GM12878 (cell line): ENCODE measurements around the gene NAALADL1. TPM values are rescaled to one million over a fixed set of nuclear protein-coding genes. Genes with fewer than 3 reads are reported as not detected.
A peak's percentile ranks its signal among the peaks of the same experiment; 100 is the strongest.

ENCODE experiments used
- ATAC-seq: fragments of 200-7000 bp; cut with Tn5 transposase; 3 replicates; pipeline ENCODE4 v1.9.1; 2020; ENCODE audit warnings: mild to moderate bottlenecking, moderate library complexity
- BruUV-seq: library from RNA; stranded (reverse); fragments of 400-500 nt; replicated peaks from 2 replicates; lab custom pipeline; 2021; lab: Mats Ljungman, UMichigan
- CTCF ChIA-PET: fragments of 300-600 bp; sonication (Branson Sonifier 250); formaldehyde crosslinking; extraction: SDS; loops from one replicate; lab custom pipeline; 2021; ENCODE audit warnings: inconsistent platforms; lab: Yijun Ruan, JAX
- POLR2A ChIA-PET: fragments of 350-600 bp; formaldehyde crosslinking; extraction: SDS; loops from one replicate; lab custom pipeline; 2021; ENCODE audit warnings: inconsistent platforms; lab: Charles Lee
- RAD21 ChIA-PET: fragments of 300-600 bp; sonication (Branson Sonifier 250); formaldehyde crosslinking; loops from one replicate; lab custom pipeline; 2023; ENCODE audit warnings: antibody characterized with exemption; ENCODE audit not compliant: unreplicated experiment; lab: Charles Lee
- SMC1A ChIA-PET: fragments of 300-600 bp; sonication (Branson Sonifier 250); formaldehyde crosslinking; loops from one replicate; lab custom pipeline; 2023; ENCODE audit not compliant: unreplicated experiment, uncharacterized antibody; lab: Charles Lee
- DNase-seq: peaks from one replicate; pipeline ENCODE4 v3.0.0-alpha.2; 2011; ENCODE audit warnings: low read depth, low spot score
- FAIRE-seq: peaks from 3 replicates; lab custom pipeline; 2011; peaks lifted over from hg19 to GRCh38; lab: Jason Lieb, UNC
- H2AFZ ChIP-seq: 2 replicates; pipeline ENCODE4 v1.6.0; 2011; ENCODE audit warnings: low read depth, low read length, control low read depth; ENCODE audit not compliant: control insufficient read depth
- H3K27ac ChIP-seq: 2 replicates; pipeline ENCODE4 v1.5.1; 2011; ENCODE audit warnings: control low read depth; ENCODE audit not compliant: control insufficient read depth, insufficient read depth
- H3K27me3 ChIP-seq, 2 experiments: replicated peaks in 1 of 2; 2 replicates each; pipeline versions ENCODE4 v1.6.0 to v1.6.1; 2011; ENCODE audit warnings: low read length in 1 of 2; ENCODE audit not compliant: control insufficient read depth in 2 of 2, insufficient read depth in 2 of 2
- H3K36me3 ChIP-seq, 2 experiments: 2 replicates each; pipeline ENCODE4 v1.5.1; 2011; ENCODE audit warnings: low read length in 1 of 2; ENCODE audit not compliant: control insufficient read depth in 2 of 2, insufficient read depth in 2 of 2
- H3K4me1 ChIP-seq: 2 replicates; pipeline ENCODE4 v1.6.1; 2011; ENCODE audit warnings: mild to moderate bottlenecking, low read length, moderate library complexity, mixed read lengths; ENCODE audit not compliant: control insufficient read depth, insufficient read depth
- H3K4me2 ChIP-seq: 2 replicates; pipeline ENCODE4 v1.6.0; 2011; ENCODE audit warnings: control low read depth; ENCODE audit not compliant: control insufficient read depth, insufficient read depth
- H3K4me3 ChIP-seq: fragments of 200-600 bp; sonication (generic); 2 replicates; pipeline ENCODE4 v1.5.1; 2016
- H3K79me2 ChIP-seq: 2 replicates; pipeline ENCODE4 v1.6.0; 2011; ENCODE audit warnings: low read length; ENCODE audit not compliant: control insufficient read depth, insufficient read depth
- H3K9ac ChIP-seq: 2 replicates; pipeline ENCODE4 v1.8.0; 2011; ENCODE audit warnings: low read length, control low read depth, mixed read lengths; ENCODE audit not compliant: control insufficient read depth, insufficient read depth
- H3K9me3 ChIP-seq: replicated peaks from 3 replicates; pipeline ENCODE4 v1.5.1; 2011; ENCODE audit warnings: mild to moderate bottlenecking, low read length; ENCODE audit not compliant: control insufficient read depth, insufficient read depth
- H4K20me1 ChIP-seq: 2 replicates; pipeline ENCODE4 v1.6.0; 2011; ENCODE audit not compliant: control insufficient read depth, insufficient read depth
- WGBS: methylation state at CpG from one replicate; pipeline ENCODE4 v1.1.6; 2016; ENCODE audit warnings: low lambda C conversion rate; ENCODE audit not compliant: insufficient replicate concordance, insufficient coverage; ENCODE audit errors: missing lambda C conversion rate; 5-methylcytosine and 5-hydroxymethylcytosine counted together
- in situ Hi-C: fragments of 300-500 bp; cut with MboI; formaldehyde crosslinking; loops from 9 replicates; pipeline ENCODE4 v1.14.3; 2018; ENCODE audit warnings: mixed read lengths
- intact Hi-C: fragments of 100-400 bp; cut with micrococcal nuclease; formaldehyde crosslinking; loops from one replicate; pipeline ENCODE4 v1.14.2; 2022; ENCODE audit not compliant: unreplicated experiment
- polyA plus RNA-seq, 11 experiments: library from polyadenylated mRNA; depleted of rRNA in 4 of 11; unstranded in 6 of 11; stranded (reverse) in 5 of 11; fragments of >200 nt; fragmentation: Nextera tagmentation in 4 of 11; fragmentation: Illumina TruSeq in 1 of 11; extraction: Ambion mirVana in 4 of 11; extraction: Trizol in 1 of 11; gene quantifications; 1 replicate in 1 of 11; 2 replicates in 10 of 11; pipeline versions ENCODE4 v1.2.1 to v1.2.3, GENCODE V29; 2011 to 2016; ENCODE audit warnings: inconsistent platforms in 2 of 11, missing spikeins in 2 of 11, low read depth in 1 of 11
- total RNA-seq, 4 experiments: library from RNA; depleted of rRNA in 3 of 4; stranded (reverse); fragments of >200 nt in 3 of 4; fragmentation: Illumina TruSeq in 1 of 4; extraction: Trizol in 1 of 4; gene quantifications; 2 replicates each; pipeline versions ENCODE4 v1.2.1 to v1.2.3, GENCODE V29; 2013 to 2021
- TF ChIP-seq, protein P1 (sequence below): fragments of 450-650 bp; IDR thresholded peaks from 2 replicates; pipeline ENCODE4 v1.6.1; 2017; ENCODE audit warnings: low read depth, mild to moderate bottlenecking, moderate library complexity
- TF ChIP-seq, protein P2 (sequence below), 3 experiments: IDR thresholded peaks in 2 of 3; conservative IDR thresholded peaks in 1 of 3; 2 replicates each; pipeline ENCODE4 v1.5.1; 2011; ENCODE audit warnings: low read depth in 3 of 3, low read length in 3 of 3, mild to moderate bottlenecking in 3 of 3, control low read depth in 2 of 3, moderate library complexity in 2 of 3, inconsistent platforms in 1 of 3, mixed read lengths in 1 of 3; ENCODE audit not compliant: control insufficient read depth in 2 of 3, insufficient read depth in 1 of 3; ENCODE audit errors: extremely low read depth in 1 of 3
- TF ChIP-seq, protein P3 (sequence below): IDR thresholded peaks from 2 replicates; pipeline ENCODE4 v1.6.1; 2012; ENCODE audit warnings: low read depth, low read length, improper control_type of control experiment

The NAALADL1 gene
- total and polyA plus RNA-seq, 10 of the 15 experiments (the other 5 are each of a cell fraction or from before 2014, with no cell fraction given): 0.77 to 5.5 (median 1.5) TPM

DNA sequence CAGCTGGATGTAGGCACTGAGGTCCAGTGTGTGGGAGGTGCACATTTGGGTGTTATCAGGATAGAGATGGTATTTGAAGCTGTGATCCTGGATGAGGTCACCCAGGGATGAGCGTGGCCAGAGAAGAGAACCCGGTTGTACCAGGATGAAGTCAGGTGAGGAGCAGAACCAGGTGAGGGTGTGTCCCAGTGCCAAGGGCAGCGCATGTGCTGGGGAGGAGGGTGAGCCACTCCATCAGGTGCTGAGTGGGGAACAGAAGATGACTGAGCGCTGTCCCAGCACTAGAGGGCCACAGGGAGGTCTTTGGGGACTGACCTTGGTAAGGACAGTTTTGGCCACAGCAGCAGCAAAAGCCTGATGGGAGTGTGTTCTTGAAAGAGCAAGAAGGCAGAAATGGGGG lies 41.6 kb downstream of the NAALADL1 start:
- in situ Hi-C loops (no loop called here), intact Hi-C loops (loop anchor here (10.0 kb wide), 1 partner anchor 238 kb away; no protein-coding TSS in a partner anchor)
- Histone ChIP-seq H3K27ac (no peak overlapping the region), H3K4me2 (no peak overlapping the region), H3K4me1 (peaks cover 17% of the 10 kb centered on the region), H3K9ac (no peak overlapping the region), H2AFZ (no peak overlapping the region), H4K20me1 (no peaks in the 10 kb centered on the region), H3K79me2 (no peaks in the 10 kb centered on the region; the same call in none of the 2 replicates), H3K27me3 (no peaks in the 10 kb centered on the region), H3K36me3 (peaks cover 0 to 5% of the 10 kb centered on the region in 2 experiments; a peak in 2 of 4 replicates), H3K4me3 (no peak overlapping the region), H3K9me3 (no peaks in the 10 kb centered on the region)
- FAIRE-seq: no peak
- ATAC-seq: no peak
- 100% methylated on average over 4 of the region's 4 CpGs for WGBS
- POLR2A ChIA-PET: no interaction called here
- CTCF ChIA-PET: interaction anchor here (1.3 kb wide), 1 partner anchor 10 kb away, joined by 4 read pairs; no protein-coding TSS in a partner anchor
- TF ChIP-seq, protein P1, sequence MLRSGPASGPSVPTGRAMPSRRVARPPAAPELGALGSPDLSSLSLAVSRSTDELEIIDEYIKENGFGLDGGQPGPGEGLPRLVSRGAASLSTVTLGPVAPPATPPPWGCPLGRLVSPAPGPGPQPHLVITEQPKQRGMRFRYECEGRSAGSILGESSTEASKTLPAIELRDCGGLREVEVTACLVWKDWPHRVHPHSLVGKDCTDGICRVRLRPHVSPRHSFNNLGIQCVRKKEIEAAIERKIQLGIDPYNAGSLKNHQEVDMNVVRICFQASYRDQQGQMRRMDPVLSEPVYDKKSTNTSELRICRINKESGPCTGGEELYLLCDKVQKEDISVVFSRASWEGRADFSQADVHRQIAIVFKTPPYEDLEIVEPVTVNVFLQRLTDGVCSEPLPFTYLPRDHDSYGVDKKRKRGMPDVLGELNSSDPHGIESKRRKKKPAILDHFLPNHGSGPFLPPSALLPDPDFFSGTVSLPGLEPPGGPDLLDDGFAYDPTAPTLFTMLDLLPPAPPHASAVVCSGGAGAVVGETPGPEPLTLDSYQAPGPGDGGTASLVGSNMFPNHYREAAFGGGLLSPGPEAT: no peak
- TF ChIP-seq, protein P2, sequence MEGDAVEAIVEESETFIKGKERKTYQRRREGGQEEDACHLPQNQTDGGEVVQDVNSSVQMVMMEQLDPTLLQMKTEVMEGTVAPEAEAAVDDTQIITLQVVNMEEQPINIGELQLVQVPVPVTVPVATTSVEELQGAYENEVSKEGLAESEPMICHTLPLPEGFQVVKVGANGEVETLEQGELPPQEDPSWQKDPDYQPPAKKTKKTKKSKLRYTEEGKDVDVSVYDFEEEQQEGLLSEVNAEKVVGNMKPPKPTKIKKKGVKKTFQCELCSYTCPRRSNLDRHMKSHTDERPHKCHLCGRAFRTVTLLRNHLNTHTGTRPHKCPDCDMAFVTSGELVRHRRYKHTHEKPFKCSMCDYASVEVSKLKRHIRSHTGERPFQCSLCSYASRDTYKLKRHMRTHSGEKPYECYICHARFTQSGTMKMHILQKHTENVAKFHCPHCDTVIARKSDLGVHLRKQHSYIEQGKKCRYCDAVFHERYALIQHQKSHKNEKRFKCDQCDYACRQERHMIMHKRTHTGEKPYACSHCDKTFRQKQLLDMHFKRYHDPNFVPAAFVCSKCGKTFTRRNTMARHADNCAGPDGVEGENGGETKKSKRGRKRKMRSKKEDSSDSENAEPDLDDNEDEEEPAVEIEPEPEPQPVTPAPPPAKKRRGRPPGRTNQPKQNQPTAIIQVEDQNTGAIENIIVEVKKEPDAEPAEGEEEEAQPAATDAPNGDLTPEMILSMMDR (IDR thresholded peaks at IDR 0.05 in 2 of 3, conservative IDR thresholded peaks at IDR 0.05 in 1 of 3; ENCODE audit: control insufficient read depth in 2 of 3, extremely low read depth in 1 of 3, insufficient read depth in 1 of 3, low read depth in 3 of 3, low read length in 3 of 3): peak in 2 of 3 experiments; percentile 4 to 22; a peak in 1 of 6 replicates
- TF ChIP-seq, protein P3, sequence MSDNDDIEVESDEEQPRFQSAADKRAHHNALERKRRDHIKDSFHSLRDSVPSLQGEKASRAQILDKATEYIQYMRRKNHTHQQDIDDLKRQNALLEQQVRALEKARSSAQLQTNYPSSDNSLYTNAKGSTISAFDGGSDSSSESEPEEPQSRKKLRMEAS: no peak
- RAD21 ChIA-PET: no interaction called here
- TSS peak; percentile 52 for BruUV-seq
- DNase-seq: no peak
- SMC1A ChIA-PET: interaction anchor here (1.2 kb wide), 1 partner anchor 93 kb away, joined by 3 read pairs; no protein-coding TSS in a partner anchor
